MM.1S (cell line): ENCODE data around the gene CASTOR1.

Experiments
- CTCF ChIP-seq: fragments of 300-600 bp; sonication (generic); IDR thresholded peaks from 2 replicates; pipeline ENCODE4 v1.5.1; 2016; ENCODE audit warnings: antibody characterized with exemption, low read length, mixed read lengths
- EZH2 ChIP-seq: fragments of 300-600 bp; sonication (generic); optimal IDR thresholded peaks from 2 replicates; pipeline ENCODE3; 2017; ENCODE audit warnings: low read depth, mild to moderate bottlenecking, antibody characterized with exemption, low read length, mixed read lengths
- EZH2phosphoT487 ChIP-seq: fragments of 300-600 bp; sonication (generic); IDR thresholded peaks from 2 replicates; pipeline ENCODE4 v1.6.1; 2018; ENCODE audit warnings: antibody characterized with exemption, low read length

DNA sequence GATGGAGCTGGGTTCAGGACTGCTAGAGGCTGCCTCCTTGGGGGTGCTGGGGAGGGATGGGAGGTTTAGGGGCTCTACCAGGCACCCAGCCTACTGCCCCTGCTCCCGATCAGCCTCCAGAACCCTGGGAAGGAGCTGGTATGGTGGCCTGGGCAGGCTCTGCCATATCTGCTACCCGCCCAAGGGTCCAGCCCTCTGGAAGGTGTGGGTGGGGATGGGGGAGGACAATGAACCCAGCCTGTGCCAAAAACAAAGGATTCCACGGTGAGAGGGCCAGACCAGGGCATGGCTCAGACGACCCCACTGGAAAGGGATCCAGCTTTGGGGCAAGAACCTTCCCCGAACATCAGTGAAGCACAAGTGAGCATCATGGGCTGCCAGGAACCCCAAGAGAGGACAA, 3.0 kb downstream of the CASTOR1 start:
- TF ChIP-seq CTCF (no peak), EZH2 (no peak), EZH2phosphoT487 (no peak)
